Transverse colon (tissue), 3 donors: ENCODE data around the gene BUD13.

Experiments used
- CTCF ChIP-seq, 5 experiments: fragments of 200-600 bp in 3 of 5; fragments of 450-650 bp in 2 of 5; sonication (generic) in 3 of 5; IDR thresholded peaks; 1 replicate in 2 of 5; 2 replicates in 3 of 5; pipeline ENCODE4 v1.5.1; 2016 to 2017; ENCODE audit warnings: antibody characterized with exemption in 5 of 5, inconsistent platforms in 3 of 5, mild to moderate bottlenecking in 2 of 5, moderate library complexity in 1 of 5
- EP300 ChIP-seq: sonication (generic); formaldehyde crosslinking; IDR thresholded peaks from one replicate; pipeline ENCODE4 v1.6.1; 2017; ENCODE audit warnings: antibody characterized with exemption, low read depth

- TF ChIP-seq CTCF (IDR thresholded peaks at IDR 0.05) (no peak), EP300 (no peak)
These were observed 40.4 kb upstream of the BUD13 start for GRCh38 chr11:116813170-116813569.
